WTC11 (cell line): ENCODE results near the gene AKR1C8. TPM values are rescaled to one million over a fixed set of nuclear protein-coding genes. Genes with fewer than 3 reads are reported as not detected.

Source experiments
- ATAC-seq: fragments of 200-7000 bp; cut with Tn5 transposase; 2 replicates; pipeline ENCODE4 v1.10.0; 2021; ENCODE audit warnings: mild to moderate bottlenecking, moderate library complexity
- CTCF ChIA-PET: fragments of 300-600 bp; sonication (Branson Sonifier 250); formaldehyde crosslinking; loops from one replicate; lab custom pipeline; 2021; ENCODE audit warnings: antibody characterized with exemption; lab: Charles Lee
- POLR2A ChIA-PET: fragments of 350-600 bp; sonication (Branson Sonifier 250); formaldehyde crosslinking; loops from one replicate; lab custom pipeline; 2021; ENCODE audit warnings: antibody characterized with exemption; lab: Charles Lee
- DNase-seq: peaks from one replicate; pipeline ENCODE4 v3.0.0; 2021; ENCODE audit warnings: low spot score
- H3K27ac Mint-ChIP-seq: 2 replicates; pipeline ENCODE4 v1.8.0; 2021; ENCODE audit warnings: mixed read lengths
- H3K27me3 Mint-ChIP-seq: 2 replicates; pipeline ENCODE4 v1.8.0; 2021; ENCODE audit warnings: low read depth, mild to moderate bottlenecking, moderate library complexity, mixed read lengths
- H3K36me3 Mint-ChIP-seq: 2 replicates; pipeline ENCODE4 v1.8.0; 2021; ENCODE audit warnings: mixed read lengths
- H3K4me1 Mint-ChIP-seq: 2 replicates; pipeline ENCODE4 v1.8.0; 2022; ENCODE audit warnings: mixed read lengths
- H3K4me3 Mint-ChIP-seq: 2 replicates; pipeline ENCODE4 v1.8.0; 2021; ENCODE audit warnings: mild to moderate bottlenecking, moderate library complexity, mixed read lengths
- H3K9me3 Mint-ChIP-seq: 2 replicates; pipeline ENCODE4 v1.8.0; 2021; ENCODE audit warnings: mixed read lengths
- FOXP1 ChIP-seq: sonication (generic); formaldehyde crosslinking; IDR thresholded peaks from 2 replicates; pipeline ENCODE4 v1.8.0; 2022; ENCODE audit warnings: missing genetic modification reagents, mild to moderate bottlenecking, moderate library complexity, borderline replicate concordance
- NFE2L1 ChIP-seq: sonication (generic); formaldehyde crosslinking; IDR thresholded peaks from 2 replicates; pipeline ENCODE4 v1.8.1; 2023; ENCODE audit warnings: missing genetic modification reagents
- TCF7 ChIP-seq: sonication (generic); formaldehyde crosslinking; IDR thresholded peaks from 2 replicates; pipeline ENCODE4 v1.8.0; 2022; ENCODE audit warnings: mild to moderate bottlenecking, low read depth, missing genetic modification reagents, moderate library complexity
- ZNF121 ChIP-seq: sonication (generic); formaldehyde crosslinking; IDR thresholded peaks from 2 replicates; pipeline ENCODE4 v1.8.0; 2023; ENCODE audit warnings: missing genetic modification reagents
- ZNF138 ChIP-seq: sonication (generic); formaldehyde crosslinking; conservative IDR thresholded peaks from 2 replicates; pipeline ENCODE4 v1.8.1; 2022; ENCODE audit warnings: mild to moderate bottlenecking, moderate library complexity, missing genetic modification reagents
- ZNF317 ChIP-seq: sonication (generic); formaldehyde crosslinking; IDR thresholded peaks from 2 replicates; pipeline ENCODE4 v1.8.1; 2023; ENCODE audit warnings: low read depth, mild to moderate bottlenecking, moderate library complexity, missing genetic modification reagents, borderline replicate concordance
- total RNA-seq: library from RNA; stranded (reverse); gene quantifications from 3 replicates; pipeline ENCODE4 v1.2.3, GENCODE V29; 2021
- TF ChIP-seq, protein P1 (sequence below): fragments of 250-450 bp; sonication (Bioruptor Pico); IDR thresholded peaks from 2 replicates; pipeline ENCODE4 v1.8.0; 2021; ENCODE audit warnings: mild to moderate bottlenecking
- TF ChIP-seq, protein P2 (sequence below): sonication (generic); formaldehyde crosslinking; IDR thresholded peaks from 2 replicates; pipeline ENCODE4 v1.8.0; 2022; ENCODE audit warnings: missing genetic modification reagents
- TF ChIP-seq, protein P3 (sequence below): sonication (generic); formaldehyde crosslinking; IDR thresholded peaks from 2 replicates; pipeline ENCODE4 v1.8.0; 2023; ENCODE audit warnings: missing genetic modification reagents, mild to moderate bottlenecking, borderline replicate concordance
- TF ChIP-seq, protein P4 (sequence below): sonication (generic); formaldehyde crosslinking; IDR thresholded peaks from 2 replicates; pipeline ENCODE4 v1.8.0; 2022; ENCODE audit warnings: mild to moderate bottlenecking, missing genetic modification reagents
- TF ChIP-seq, protein P5 (sequence below): sonication (generic); formaldehyde crosslinking; IDR thresholded peaks from 2 replicates; pipeline ENCODE4 v1.8.0; 2022; ENCODE audit warnings: mild to moderate bottlenecking, missing genetic modification reagents
- TF ChIP-seq, protein P6 (sequence below): sonication (generic); formaldehyde crosslinking; IDR thresholded peaks from 2 replicates; pipeline ENCODE4 v1.8.1; 2023; ENCODE audit warnings: mild to moderate bottlenecking, missing genetic modification reagents

AKR1C8 gene
- total RNA-seq, 1 experiment from 2014 or later, result not detected

DNA sequence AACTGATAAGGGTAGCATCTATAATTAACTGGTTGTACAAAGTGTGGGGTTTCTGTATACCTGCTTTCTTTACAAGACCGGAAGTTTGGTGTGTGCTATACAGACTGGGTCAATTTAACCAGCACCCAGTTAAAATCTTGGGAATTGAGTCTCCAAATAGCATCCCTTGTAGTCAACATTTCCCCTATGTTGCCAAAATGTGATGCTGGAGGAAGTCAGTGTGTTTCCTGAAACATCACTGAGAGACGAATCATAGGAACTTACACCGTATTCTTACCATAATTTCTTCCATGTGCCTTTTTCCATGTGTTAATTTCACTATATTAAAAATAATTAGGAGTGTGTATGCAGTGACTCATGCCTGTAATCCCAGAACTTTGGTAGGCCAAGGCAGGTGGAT, 13.4 kb upstream of the AKR1C8 start (continued):
- TF ChIP-seq, protein P1, sequence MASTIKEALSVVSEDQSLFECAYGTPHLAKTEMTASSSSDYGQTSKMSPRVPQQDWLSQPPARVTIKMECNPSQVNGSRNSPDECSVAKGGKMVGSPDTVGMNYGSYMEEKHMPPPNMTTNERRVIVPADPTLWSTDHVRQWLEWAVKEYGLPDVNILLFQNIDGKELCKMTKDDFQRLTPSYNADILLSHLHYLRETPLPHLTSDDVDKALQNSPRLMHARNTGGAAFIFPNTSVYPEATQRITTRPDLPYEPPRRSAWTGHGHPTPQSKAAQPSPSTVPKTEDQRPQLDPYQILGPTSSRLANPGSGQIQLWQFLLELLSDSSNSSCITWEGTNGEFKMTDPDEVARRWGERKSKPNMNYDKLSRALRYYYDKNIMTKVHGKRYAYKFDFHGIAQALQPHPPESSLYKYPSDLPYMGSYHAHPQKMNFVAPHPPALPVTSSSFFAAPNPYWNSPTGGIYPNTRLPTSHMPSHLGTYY (CRISPR knock-in tag), result no peak
- TF ChIP-seq NFE2L1, result no peak
- no peak for TF ChIP-seq FOXP1
- no peak for TF ChIP-seq ZNF317 (CRISPR knock-in tag)
- TF ChIP-seq, all 79 proteins: peak for 0

DNA sequence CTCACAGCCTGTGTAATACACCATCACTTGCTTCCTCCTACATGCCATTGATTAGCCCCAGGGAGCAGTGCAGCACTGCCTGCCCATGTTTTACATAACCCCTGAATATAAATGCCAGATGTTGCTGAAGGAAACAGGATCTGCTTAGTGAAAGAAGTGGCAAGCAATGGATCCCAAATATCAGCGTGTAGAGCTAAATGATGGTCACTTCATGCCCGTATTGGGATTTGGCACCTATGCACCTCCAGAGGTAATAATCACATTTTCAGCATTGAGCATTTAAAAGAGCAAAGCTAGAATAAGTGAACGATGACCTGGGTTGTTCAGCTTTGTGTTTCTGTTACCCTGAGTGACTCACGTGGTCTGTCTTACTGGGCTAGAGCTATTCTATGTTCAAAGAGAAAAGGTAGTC, 11.8 kb upstream of the AKR1C8 start, which contains the start of gene AKR1C4:
Gene AKR1C4 (plus strand): TSS at position 136 of the 412 bp plus-strand sequence. CDS start 31 bp downstream, at position 167.
- TF ChIP-seq, protein P2, sequence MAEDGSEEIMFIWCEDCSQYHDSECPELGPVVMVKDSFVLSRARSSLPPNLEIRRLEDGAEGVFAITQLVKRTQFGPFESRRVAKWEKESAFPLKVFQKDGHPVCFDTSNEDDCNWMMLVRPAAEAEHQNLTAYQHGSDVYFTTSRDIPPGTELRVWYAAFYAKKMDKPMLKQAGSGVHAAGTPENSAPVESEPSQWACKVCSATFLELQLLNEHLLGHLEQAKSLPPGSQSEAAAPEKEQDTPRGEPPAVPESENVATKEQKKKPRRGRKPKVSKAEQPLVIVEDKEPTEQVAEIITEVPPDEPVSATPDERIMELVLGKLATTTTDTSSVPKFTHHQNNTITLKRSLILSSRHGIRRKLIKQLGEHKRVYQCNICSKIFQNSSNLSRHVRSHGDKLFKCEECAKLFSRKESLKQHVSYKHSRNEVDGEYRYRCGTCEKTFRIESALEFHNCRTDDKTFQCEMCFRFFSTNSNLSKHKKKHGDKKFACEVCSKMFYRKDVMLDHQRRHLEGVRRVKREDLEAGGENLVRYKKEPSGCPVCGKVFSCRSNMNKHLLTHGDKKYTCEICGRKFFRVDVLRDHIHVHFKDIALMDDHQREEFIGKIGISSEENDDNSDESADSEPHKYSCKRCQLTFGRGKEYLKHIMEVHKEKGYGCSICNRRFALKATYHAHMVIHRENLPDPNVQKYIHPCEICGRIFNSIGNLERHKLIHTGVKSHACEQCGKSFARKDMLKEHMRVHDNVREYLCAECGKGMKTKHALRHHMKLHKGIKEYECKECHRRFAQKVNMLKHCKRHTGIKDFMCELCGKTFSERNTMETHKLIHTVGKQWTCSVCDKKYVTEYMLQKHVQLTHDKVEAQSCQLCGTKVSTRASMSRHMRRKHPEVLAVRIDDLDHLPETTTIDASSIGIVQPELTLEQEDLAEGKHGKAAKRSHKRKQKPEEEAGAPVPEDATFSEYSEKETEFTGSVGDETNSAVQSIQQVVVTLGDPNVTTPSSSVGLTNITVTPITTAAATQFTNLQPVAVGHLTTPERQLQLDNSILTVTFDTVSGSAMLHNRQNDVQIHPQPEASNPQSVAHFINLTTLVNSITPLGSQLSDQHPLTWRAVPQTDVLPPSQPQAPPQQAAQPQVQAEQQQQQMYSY (CRISPR knock-in tag), result no peak
- TF ChIP-seq ZNF121 (CRISPR knock-in tag), result no peak
- TF ChIP-seq, protein P3, sequence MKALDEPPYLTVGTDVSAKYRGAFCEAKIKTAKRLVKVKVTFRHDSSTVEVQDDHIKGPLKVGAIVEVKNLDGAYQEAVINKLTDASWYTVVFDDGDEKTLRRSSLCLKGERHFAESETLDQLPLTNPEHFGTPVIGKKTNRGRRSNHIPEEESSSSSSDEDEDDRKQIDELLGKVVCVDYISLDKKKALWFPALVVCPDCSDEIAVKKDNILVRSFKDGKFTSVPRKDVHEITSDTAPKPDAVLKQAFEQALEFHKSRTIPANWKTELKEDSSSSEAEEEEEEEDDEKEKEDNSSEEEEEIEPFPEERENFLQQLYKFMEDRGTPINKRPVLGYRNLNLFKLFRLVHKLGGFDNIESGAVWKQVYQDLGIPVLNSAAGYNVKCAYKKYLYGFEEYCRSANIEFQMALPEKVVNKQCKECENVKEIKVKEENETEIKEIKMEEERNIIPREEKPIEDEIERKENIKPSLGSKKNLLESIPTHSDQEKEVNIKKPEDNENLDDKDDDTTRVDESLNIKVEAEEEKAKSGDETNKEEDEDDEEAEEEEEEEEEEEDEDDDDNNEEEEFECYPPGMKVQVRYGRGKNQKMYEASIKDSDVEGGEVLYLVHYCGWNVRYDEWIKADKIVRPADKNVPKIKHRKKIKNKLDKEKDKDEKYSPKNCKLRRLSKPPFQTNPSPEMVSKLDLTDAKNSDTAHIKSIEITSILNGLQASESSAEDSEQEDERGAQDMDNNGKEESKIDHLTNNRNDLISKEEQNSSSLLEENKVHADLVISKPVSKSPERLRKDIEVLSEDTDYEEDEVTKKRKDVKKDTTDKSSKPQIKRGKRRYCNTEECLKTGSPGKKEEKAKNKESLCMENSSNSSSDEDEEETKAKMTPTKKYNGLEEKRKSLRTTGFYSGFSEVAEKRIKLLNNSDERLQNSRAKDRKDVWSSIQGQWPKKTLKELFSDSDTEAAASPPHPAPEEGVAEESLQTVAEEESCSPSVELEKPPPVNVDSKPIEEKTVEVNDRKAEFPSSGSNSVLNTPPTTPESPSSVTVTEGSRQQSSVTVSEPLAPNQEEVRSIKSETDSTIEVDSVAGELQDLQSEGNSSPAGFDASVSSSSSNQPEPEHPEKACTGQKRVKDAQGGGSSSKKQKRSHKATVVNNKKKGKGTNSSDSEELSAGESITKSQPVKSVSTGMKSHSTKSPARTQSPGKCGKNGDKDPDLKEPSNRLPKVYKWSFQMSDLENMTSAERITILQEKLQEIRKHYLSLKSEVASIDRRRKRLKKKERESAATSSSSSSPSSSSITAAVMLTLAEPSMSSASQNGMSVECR (CRISPR knock-in tag), result no peak
- TF ChIP-seq ZNF138 (CRISPR knock-in tag), result no peak
- TF ChIP-seq, protein P4, sequence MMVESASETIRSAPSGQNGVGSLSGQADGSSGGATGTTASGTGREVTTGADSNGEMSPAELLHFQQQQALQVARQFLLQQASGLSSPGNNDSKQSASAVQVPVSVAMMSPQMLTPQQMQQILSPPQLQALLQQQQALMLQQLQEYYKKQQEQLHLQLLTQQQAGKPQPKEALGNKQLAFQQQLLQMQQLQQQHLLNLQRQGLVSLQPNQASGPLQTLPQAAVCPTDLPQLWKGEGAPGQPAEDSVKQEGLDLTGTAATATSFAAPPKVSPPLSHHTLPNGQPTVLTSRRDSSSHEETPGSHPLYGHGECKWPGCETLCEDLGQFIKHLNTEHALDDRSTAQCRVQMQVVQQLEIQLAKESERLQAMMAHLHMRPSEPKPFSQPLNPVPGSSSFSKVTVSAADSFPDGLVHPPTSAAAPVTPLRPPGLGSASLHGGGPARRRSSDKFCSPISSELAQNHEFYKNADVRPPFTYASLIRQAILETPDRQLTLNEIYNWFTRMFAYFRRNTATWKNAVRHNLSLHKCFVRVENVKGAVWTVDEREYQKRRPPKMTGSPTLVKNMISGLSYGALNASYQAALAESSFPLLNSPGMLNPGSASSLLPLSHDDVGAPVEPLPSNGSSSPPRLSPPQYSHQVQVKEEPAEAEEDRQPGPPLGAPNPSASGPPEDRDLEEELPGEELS, result no peak
- TF ChIP-seq, protein P5, sequence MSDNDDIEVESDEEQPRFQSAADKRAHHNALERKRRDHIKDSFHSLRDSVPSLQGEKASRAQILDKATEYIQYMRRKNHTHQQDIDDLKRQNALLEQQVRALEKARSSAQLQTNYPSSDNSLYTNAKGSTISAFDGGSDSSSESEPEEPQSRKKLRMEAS (CRISPR knock-in tag), result no peak
- no peak for TF ChIP-seq TCF7
- TF ChIP-seq, protein P6, sequence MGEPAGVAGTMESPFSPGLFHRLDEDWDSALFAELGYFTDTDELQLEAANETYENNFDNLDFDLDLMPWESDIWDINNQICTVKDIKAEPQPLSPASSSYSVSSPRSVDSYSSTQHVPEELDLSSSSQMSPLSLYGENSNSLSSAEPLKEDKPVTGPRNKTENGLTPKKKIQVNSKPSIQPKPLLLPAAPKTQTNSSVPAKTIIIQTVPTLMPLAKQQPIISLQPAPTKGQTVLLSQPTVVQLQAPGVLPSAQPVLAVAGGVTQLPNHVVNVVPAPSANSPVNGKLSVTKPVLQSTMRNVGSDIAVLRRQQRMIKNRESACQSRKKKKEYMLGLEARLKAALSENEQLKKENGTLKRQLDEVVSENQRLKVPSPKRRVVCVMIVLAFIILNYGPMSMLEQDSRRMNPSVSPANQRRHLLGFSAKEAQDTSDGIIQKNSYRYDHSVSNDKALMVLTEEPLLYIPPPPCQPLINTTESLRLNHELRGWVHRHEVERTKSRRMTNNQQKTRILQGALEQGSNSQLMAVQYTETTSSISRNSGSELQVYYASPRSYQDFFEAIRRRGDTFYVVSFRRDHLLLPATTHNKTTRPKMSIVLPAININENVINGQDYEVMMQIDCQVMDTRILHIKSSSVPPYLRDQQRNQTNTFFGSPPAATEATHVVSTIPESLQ (CRISPR knock-in tag), result no peak
- ChIA-PET POLR2A (no interaction called here), CTCF (interaction anchor here (1.1 to 1.8 kb wide), 2 partner anchors 347 to 382 kb away, joined by 3 to 6 read pairs; no protein-coding TSS in a partner anchor)
- Mint-ChIP-seq H3K4me1 (peaks cover 6% of the 10 kb centered on the region), H3K4me3 (no peak within 1 kb of the TSS), H3K27ac (no peak within 1 kb of the TSS), H3K36me3 (no peaks in the 10 kb centered on the region), H3K27me3 (no peaks in the 10 kb centered on the region), H3K9me3 (peaks cover 7% of the 10 kb centered on the region)
- DNase-seq (no peak), ATAC-seq (no peak)
